ENCODE data around the gene PHACTR1. TPM values are rescaled to one million over a fixed set of nuclear protein-coding genes. Genes with fewer than 3 reads are reported as not detected.

The PHACTR1 gene
- total RNA-seq, 1 donor from 2014 or later, result 0.26 TPM

GRCh38 chr6:13278164-13278563 is 561.6 kb downstream of the PHACTR1 start:
- Mint-ChIP-seq H3K4me1 (peaks cover 15% of the 10 kb centered on the region), H3K27ac (no peak overlapping the region), H3K9me3 (no peaks in the 10 kb centered on the region), H3K27me3 (peaks cover 3% of the 10 kb centered on the region), H3K4me3 (no peak overlapping the region), H3K36me3 (ENCODE audit: low read depth) (peaks cover 2% of the 10 kb centered on the region)
- intact Hi-C loops (cut with micrococcal nuclease), result no loop called here
- DNase-seq, result no peak

GRCh38 chr6:13278991-13279390 is 562.4 kb downstream of the PHACTR1 start:
- intact Hi-C loops (cut with micrococcal nuclease), result no loop called here
- Mint-ChIP-seq H3K27ac (no peak overlapping the region), H3K9me3 (no peaks in the 10 kb centered on the region), H3K27me3 (peaks cover under 1% of the 10 kb centered on the region), H3K4me1 (peaks cover 8% of the 10 kb centered on the region), H3K4me3 (no peak overlapping the region), H3K36me3 (ENCODE audit: low read depth) (peaks cover under 1% of the 10 kb centered on the region)
- no peak for DNase-seq

DNA sequence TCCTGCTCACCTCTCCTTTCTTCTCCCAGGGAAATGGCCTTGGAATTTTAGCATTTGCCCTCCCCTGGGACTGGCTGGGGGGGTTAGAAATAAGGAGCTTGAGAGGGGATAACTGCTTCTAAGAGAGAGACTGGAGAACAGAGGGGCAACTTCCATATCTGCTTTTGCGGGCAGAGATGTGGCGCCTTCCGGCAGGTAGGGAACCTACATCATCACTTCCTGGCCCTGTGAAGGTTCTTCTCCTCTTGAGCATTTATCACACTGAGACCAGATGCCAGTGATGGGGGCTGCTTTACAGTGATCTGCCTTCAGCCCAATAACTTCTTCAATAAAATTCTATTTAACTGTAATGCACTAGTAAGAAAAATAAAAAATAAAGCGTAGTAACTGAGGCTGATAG is 563.7 kb downstream of the PHACTR1 start:
- H3K36me3 Mint-ChIP-seq (ENCODE audit: low read depth), result no peaks in the 10 kb centered on the region
- no peaks in the 10 kb centered on the region for H3K27me3 Mint-ChIP-seq
- H3K4me1 Mint-ChIP-seq, result no peaks in the 10 kb centered on the region
- H3K27ac Mint-ChIP-seq, result no peak overlapping the region
- DNase-seq, result no peak
- intact Hi-C loops (cut with micrococcal nuclease), result no loop called here
- no peak overlapping the region for H3K4me3 Mint-ChIP-seq
- H3K9me3 Mint-ChIP-seq, result no peaks in the 10 kb centered on the region

DNA sequence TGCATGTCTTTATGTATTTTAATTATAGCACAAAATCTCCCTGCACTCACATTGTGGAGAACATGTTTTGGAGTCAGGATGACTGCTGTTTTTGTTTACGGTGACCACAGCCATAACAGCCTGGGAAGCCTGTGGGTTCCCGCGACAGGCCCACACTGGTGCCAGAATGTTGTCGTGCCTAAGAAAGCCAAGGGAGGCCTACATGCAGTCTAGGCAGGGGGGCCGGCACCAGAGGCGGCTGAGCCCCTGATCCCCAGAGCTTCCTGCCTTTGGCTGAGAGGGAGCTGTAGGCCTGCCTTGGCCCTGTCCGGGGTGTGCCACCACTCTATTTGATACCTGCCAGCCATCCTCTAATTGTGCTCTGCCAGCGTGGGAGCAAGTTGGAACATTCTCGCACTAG is 565.1 kb downstream of the PHACTR1 start:
- no peak overlapping the region for H3K4me3 Mint-ChIP-seq
- H3K36me3 Mint-ChIP-seq (ENCODE audit: low read depth), result peaks cover 10% of the 10 kb centered on the region

GRCh38 chr6:13282393-13283069 is 566.0 kb downstream of the PHACTR1 start:
- no peak overlapping the region for H3K4me3 Mint-ChIP-seq
- H3K4me1 Mint-ChIP-seq, result no peaks in the 10 kb centered on the region
- DNase-seq, result no peak
- intact Hi-C loops (cut with micrococcal nuclease), result no loop called here
- no peak overlapping the region for H3K27ac Mint-ChIP-seq
- peaks cover 19% of the 10 kb centered on the region for H3K36me3 Mint-ChIP-seq (ENCODE audit: low read depth)
- H3K9me3 Mint-ChIP-seq, result peaks cover 5% of the 10 kb centered on the region
- no peaks in the 10 kb centered on the region for H3K27me3 Mint-ChIP-seq

More for the DNA sequence above, 565.1 kb downstream of the PHACTR1 start:
- H3K9me3 Mint-ChIP-seq, result peaks cover 5% of the 10 kb centered on the region
- no peaks in the 10 kb centered on the region for H3K4me1 Mint-ChIP-seq
- intact Hi-C loops (cut with micrococcal nuclease), result no loop called here
- DNase-seq, result no peak
- no peaks in the 10 kb centered on the region for H3K27me3 Mint-ChIP-seq
- H3K27ac Mint-ChIP-seq, result no peak overlapping the region

DNA sequence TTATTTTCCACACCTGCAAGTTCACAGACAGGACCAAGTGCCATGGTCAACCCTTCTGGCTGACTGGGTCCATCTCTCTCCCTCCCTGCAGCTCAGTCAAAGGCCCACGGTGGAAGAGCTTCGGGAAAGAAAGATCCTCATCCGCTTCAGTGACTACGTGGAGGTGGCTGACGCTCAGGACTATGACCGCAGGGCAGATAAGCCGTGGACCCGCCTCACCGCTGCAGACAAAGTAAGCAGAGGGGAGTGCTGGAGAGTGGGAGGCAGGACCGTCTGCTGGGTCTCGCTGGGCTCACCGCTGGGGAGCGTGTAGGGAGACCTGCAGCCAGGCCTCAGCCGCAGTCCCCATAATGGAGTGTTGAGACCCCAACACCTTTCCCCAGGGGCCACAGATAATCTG is 566.8 kb downstream of the PHACTR1 start:
- no peaks in the 10 kb centered on the region for H3K27me3 Mint-ChIP-seq
- intact Hi-C loops (cut with micrococcal nuclease), result no loop called here
- no peaks in the 10 kb centered on the region for H3K4me1 Mint-ChIP-seq
- H3K9me3 Mint-ChIP-seq, result peaks cover 7% of the 10 kb centered on the region
- no peak overlapping the region for H3K4me3 Mint-ChIP-seq
- H3K27ac Mint-ChIP-seq, result no peak overlapping the region
- DNase-seq, result no peak
- H3K36me3 Mint-ChIP-seq (ENCODE audit: low read depth), result peaks cover 20% of the 10 kb centered on the region

- Mint-ChIP-seq H3K4me3 (no peak overlapping the region), H3K4me1 (no peaks in the 10 kb centered on the region), H3K27me3 (no peaks in the 10 kb centered on the region), H3K9me3 (peaks cover 9% of the 10 kb centered on the region), H3K27ac (no peak overlapping the region), H3K36me3 (ENCODE audit: low read depth) (peaks cover 30% of the 10 kb centered on the region)
- intact Hi-C loops (cut with micrococcal nuclease), result no loop called here
- DNase-seq, result no peak
These were observed 568.1 kb downstream of the PHACTR1 start for GRCh38 chr6:13284646-13285045.

- intact Hi-C loops (cut with micrococcal nuclease), result no loop called here
- Mint-ChIP-seq H3K4me1 (no peaks in the 10 kb centered on the region), H3K36me3 (ENCODE audit: low read depth) (peaks cover 38% of the 10 kb centered on the region), H3K4me3 (no peak overlapping the region), H3K9me3 (peaks cover 9% of the 10 kb centered on the region), H3K27ac (no peak overlapping the region), H3K27me3 (no peaks in the 10 kb centered on the region)
- DNase-seq, result no peak
These were observed 569.1 kb downstream of the PHACTR1 start for GRCh38 chr6:13285705-13286104.

- H3K36me3 Mint-ChIP-seq (ENCODE audit: low read depth), result peaks cover 40% of the 10 kb centered on the region
- peaks cover 9% of the 10 kb centered on the region for H3K9me3 Mint-ChIP-seq
- H3K27ac Mint-ChIP-seq, result no peak overlapping the region
- no peak for DNase-seq
- intact Hi-C loops (cut with micrococcal nuclease), result no loop called here
- no peak overlapping the region for H3K4me3 Mint-ChIP-seq
- H3K4me1 Mint-ChIP-seq, result no peaks in the 10 kb centered on the region
- H3K27me3 Mint-ChIP-seq, result no peaks in the 10 kb centered on the region
These were observed 569.6 kb downstream of the PHACTR1 start for GRCh38 chr6:13286181-13286580.

DNA sequence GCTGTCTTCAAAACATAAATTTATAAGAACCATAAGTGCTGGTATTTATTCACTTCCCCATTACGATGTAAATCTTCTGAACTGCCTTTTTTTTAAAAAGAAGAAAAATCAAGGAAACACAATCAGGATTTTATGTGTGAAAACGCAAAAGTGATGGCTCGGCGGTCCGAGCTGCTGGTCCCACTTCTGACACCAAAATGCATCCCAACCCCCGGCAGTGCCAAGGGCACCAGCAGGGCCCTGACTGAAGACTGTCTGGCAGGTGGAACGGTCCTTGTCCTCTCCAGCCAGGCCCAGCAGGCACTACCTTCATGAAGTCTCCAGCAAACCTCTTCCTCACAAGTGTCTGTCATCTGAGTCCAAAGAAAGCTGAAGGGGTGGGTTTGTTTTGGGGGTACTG is 570.5 kb downstream of the PHACTR1 start:
- H3K27ac Mint-ChIP-seq, result no peak overlapping the region
- intact Hi-C loops (cut with micrococcal nuclease), result no loop called here

GRCh38 chr6:13288481-13288880 is 571.9 kb downstream of the PHACTR1 start:
- H3K27ac Mint-ChIP-seq, result no peak overlapping the region
- H3K4me1 Mint-ChIP-seq, result no peaks in the 10 kb centered on the region
- H3K9me3 Mint-ChIP-seq, result peaks cover 9% of the 10 kb centered on the region
- H3K36me3 Mint-ChIP-seq (ENCODE audit: low read depth), result peaks cover 55% of the 10 kb centered on the region
- no peaks in the 10 kb centered on the region for H3K27me3 Mint-ChIP-seq
- intact Hi-C loops (cut with micrococcal nuclease), result no loop called here
- H3K4me3 Mint-ChIP-seq, result no peak overlapping the region
- DNase-seq, result no peak

More for the DNA sequence above, 570.5 kb downstream of the PHACTR1 start:
- H3K4me1 Mint-ChIP-seq, result no peaks in the 10 kb centered on the region
- DNase-seq, result no peak
- peaks cover 9% of the 10 kb centered on the region for H3K9me3 Mint-ChIP-seq
- peaks cover 45% of the 10 kb centered on the region for H3K36me3 Mint-ChIP-seq (ENCODE audit: low read depth)
- no peak overlapping the region for H3K4me3 Mint-ChIP-seq
- H3K27me3 Mint-ChIP-seq, result no peaks in the 10 kb centered on the region

- Mint-ChIP-seq H3K36me3 (ENCODE audit: low read depth) (peaks cover 58% of the 10 kb centered on the region), H3K9me3 (peaks cover 9% of the 10 kb centered on the region)
- intact Hi-C loops (cut with micrococcal nuclease), result no loop called here
These were observed 572.4 kb downstream of the PHACTR1 start for GRCh38 chr6:13288969-13289391.

DNA sequence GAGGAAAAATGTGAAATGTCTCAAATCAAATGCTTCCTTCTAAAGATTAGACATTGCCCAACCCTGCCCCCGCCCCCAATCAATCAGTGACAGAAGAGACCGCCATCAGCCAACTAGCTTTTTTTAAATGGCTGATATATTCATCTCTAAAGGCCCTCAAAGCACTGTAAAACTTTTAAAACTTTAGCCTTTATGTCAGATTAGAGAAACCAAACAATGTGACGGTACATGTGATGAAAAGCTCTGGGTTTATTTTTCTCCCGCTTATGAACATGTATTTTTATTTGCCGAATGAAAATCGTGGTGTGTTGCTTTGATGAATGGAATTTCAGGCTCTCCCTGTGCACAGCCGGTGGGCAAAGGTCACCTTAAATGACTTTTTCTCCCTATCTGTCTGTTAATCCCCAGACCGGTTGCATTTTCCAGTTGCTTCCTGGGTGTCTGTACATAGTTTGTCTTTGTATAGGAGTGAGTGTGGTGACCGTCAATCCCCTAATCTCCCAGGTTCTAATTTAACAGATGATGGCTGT is 573.3 kb downstream of the PHACTR1 start:
- DNase-seq, result no peak

More at GRCh38 chr6:13288969-13289391, 572.4 kb downstream of the PHACTR1 start:
- H3K4me1 Mint-ChIP-seq, result no peaks in the 10 kb centered on the region
- H3K27ac Mint-ChIP-seq, result no peak overlapping the region
- H3K4me3 Mint-ChIP-seq, result no peak overlapping the region
- no peaks in the 10 kb centered on the region for H3K27me3 Mint-ChIP-seq
- no peak for DNase-seq

GRCh38 chr6:13290335-13290734 is 573.8 kb downstream of the PHACTR1 start:
- DNase-seq, result no peak
- Mint-ChIP-seq H3K27ac (no peak overlapping the region), H3K4me1 (no peaks in the 10 kb centered on the region), H3K4me3 (no peak overlapping the region), H3K9me3 (peaks cover 9% of the 10 kb centered on the region), H3K27me3 (no peaks in the 10 kb centered on the region), H3K36me3 (ENCODE audit: low read depth) (peaks cover 72% of the 10 kb centered on the region)
- intact Hi-C loops (cut with micrococcal nuclease), result no loop called here

More for the DNA sequence above, 573.3 kb downstream of the PHACTR1 start:
- no peaks in the 10 kb centered on the region for H3K27me3 Mint-ChIP-seq
- intact Hi-C loops (cut with micrococcal nuclease), result no loop called here
- H3K27ac Mint-ChIP-seq, result no peak overlapping the region
- peaks cover 9% of the 10 kb centered on the region for H3K9me3 Mint-ChIP-seq
- H3K4me3 Mint-ChIP-seq, result no peak overlapping the region
- H3K4me1 Mint-ChIP-seq, result no peaks in the 10 kb centered on the region
- H3K36me3 Mint-ChIP-seq (ENCODE audit: low read depth), result peaks cover 67% of the 10 kb centered on the region

DNA sequence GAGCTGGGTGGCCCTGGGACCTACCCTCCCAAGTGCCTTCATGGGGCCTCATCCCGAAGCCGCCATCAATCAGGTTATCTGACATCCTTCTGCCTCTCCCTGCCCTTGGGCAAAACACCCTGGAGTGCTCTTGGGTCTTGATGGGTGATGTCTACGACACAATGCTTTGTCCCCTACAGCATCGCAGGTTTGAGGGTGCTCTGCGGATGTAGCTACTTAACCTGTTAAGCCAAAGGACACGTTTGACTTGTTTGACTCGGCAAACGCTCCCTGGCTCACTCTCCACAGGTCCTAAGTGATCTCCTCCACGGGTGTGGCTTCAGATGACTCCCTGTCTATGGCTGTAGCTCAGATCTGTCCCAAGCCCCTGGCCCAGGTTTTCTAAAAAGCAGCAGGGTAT is 576.2 kb downstream of the PHACTR1 start:
- no peak for DNase-seq
- Mint-ChIP-seq H3K27ac (no peak overlapping the region), H3K4me1 (no peaks in the 10 kb centered on the region), H3K9me3 (peaks cover 3% of the 10 kb centered on the region), H3K36me3 (ENCODE audit: low read depth) (peaks cover 52% of the 10 kb centered on the region), H3K27me3 (no peaks in the 10 kb centered on the region), H3K4me3 (no peak overlapping the region)
- intact Hi-C loops (cut with micrococcal nuclease), result no loop called here
